Measurements from ENCODE around the gene LDHB. TPM values are rescaled to one million over a fixed set of nuclear protein-coding genes. Genes with fewer than 3 reads are reported as not detected.
"Not testable (repeated sequence)": the region's sequence is repeated elsewhere in the genome, so short reads cannot be mapped to it uniquely, and the experiment has no call there.

Gene LDHB
- total RNA-seq, 1 donor from 2014 or later = 775 TPM

DNA sequence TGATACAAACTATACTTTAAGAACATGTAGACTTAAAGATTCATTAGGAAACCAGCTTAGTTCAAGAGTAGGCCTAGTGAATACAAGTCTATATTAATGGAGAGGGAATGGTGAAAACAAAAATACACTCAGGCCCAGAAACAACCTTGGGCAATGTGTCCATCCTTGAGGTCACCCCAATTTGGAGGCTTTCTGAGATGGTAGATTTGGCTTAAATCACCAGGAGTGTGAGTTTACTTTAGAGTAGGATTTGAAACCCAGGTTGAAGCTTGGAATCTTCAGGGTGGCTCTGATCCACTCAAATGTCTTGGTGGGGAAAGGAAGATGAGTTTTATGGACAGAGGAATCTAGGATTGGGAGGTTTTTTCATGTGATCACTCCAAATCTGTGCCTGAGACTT, 10.5 kb downstream of the LDHB start:
- H3K4me1 ChIP-seq (ENCODE audit: insufficient read depth, low read length) = no peaks in the 10 kb centered on the region
- peaks cover 64% of the 10 kb centered on the region for H3K79me2 ChIP-seq (ENCODE audit: insufficient read depth, low read length)
- H3K36me3 ChIP-seq (ENCODE audit: insufficient read depth, low read length) = peaks cover 74% of the 10 kb centered on the region
- no peak overlapping the region for H3K27ac ChIP-seq (ENCODE audit: low read depth, low read length)
- H3K4me3 Mint-ChIP-seq (ENCODE audit: unreplicated experiment) = no peak overlapping the region
- no peak overlapping the region for H2AFZ ChIP-seq (ENCODE audit: low read depth, low read length)
- DNase-seq (ENCODE audit: low read depth) (no peak), FAIRE-seq (no peak)
- peaks cover 42% of the 10 kb centered on the region for H4K20me1 ChIP-seq (ENCODE audit: insufficient read depth, low read length)
- no peaks in the 10 kb centered on the region for H3K9me3 ChIP-seq (ENCODE audit: insufficient read depth, low read depth, low read length)
- H3K4me2 ChIP-seq (ENCODE audit: low read length) = no peak overlapping the region
- H3K9me3 Mint-ChIP-seq (ENCODE audit: unreplicated experiment) = no peaks in the 10 kb centered on the region
- no peaks in the 10 kb centered on the region for H3K27me3 Mint-ChIP-seq (ENCODE audit: low read depth, unreplicated experiment)
- peaks cover 19% of the 10 kb centered on the region for H3K36me3 Mint-ChIP-seq (ENCODE audit: low read depth, unreplicated experiment)
- no peak overlapping the region for H3K27ac Mint-ChIP-seq (ENCODE audit: unreplicated experiment)
- no peaks in the 10 kb centered on the region for H3K27me3 ChIP-seq (ENCODE audit: insufficient read depth, low read length)
- no peak for TF ChIP-seq CTCF (IDR thresholded peaks at IDR 0.05; ENCODE audit: insufficient read depth, low read depth, low read length)
- TF ChIP-seq EZH2 (IDR thresholded peaks at IDR 0.05; ENCODE audit: insufficient read depth, low read length) = no peak
- peaks cover 23% of the 10 kb centered on the region for H3K4me1 Mint-ChIP-seq (ENCODE audit: low read depth, unreplicated experiment)
- H3K4me3 ChIP-seq (ENCODE audit: insufficient read depth, low read depth, low read length) = no peak overlapping the region
- no peak overlapping the region for H3K9ac ChIP-seq (ENCODE audit: low read length)

DNA sequence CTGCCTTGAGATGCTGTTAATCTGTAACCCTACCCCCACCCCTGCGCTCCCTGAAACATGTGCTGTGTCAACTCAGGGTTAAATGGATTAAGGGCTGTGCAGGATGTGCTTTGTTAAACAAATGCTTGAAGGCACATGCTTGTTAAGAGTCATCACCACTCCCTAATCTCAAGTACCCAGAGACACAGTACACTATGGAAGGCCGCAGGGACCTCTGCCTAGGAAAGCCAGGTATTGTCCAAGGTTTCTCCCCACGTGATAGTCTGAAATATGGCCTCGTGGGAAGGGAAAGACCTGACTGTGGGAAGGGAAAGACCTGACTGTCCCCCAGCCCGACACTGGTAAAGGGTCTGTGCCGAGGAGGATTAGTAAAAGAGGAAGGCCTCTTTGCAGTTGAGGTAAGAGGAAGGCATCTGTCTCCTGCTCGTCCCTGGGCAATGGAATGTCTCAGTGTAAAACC, 12.6 kb downstream of the LDHB start:
- not testable (repeated sequence) for H3K27ac ChIP-seq (ENCODE audit: low read depth, low read length); FAIRE-seq; H3K4me1 ChIP-seq (ENCODE audit: insufficient read depth, low read length); H3K9me3 Mint-ChIP-seq (ENCODE audit: unreplicated experiment); H3K4me3 Mint-ChIP-seq (ENCODE audit: unreplicated experiment); H3K9ac ChIP-seq (ENCODE audit: low read length); H3K27me3 Mint-ChIP-seq (ENCODE audit: low read depth, unreplicated experiment); H3K27me3 ChIP-seq (ENCODE audit: insufficient read depth, low read length); H3K4me3 ChIP-seq (ENCODE audit: insufficient read depth, low read depth, low read length); H3K9me3 ChIP-seq (ENCODE audit: insufficient read depth, low read depth, low read length); H2AFZ ChIP-seq (ENCODE audit: low read depth, low read length); H3K4me2 ChIP-seq (ENCODE audit: low read length)
- peaks cover 36% of the 10 kb centered on the region for H4K20me1 ChIP-seq (ENCODE audit: insufficient read depth, low read length)
- peak; percentile 11 for DNase-seq (ENCODE audit: low read depth)
- Mint-ChIP-seq H3K27ac (ENCODE audit: unreplicated experiment) (peak overlapping the region; percentile 47), H3K36me3 (ENCODE audit: low read depth, unreplicated experiment) (peaks cover 20% of the 10 kb centered on the region), H3K4me1 (ENCODE audit: low read depth, unreplicated experiment) (peaks cover 18% of the 10 kb centered on the region)
- peaks cover 62% of the 10 kb centered on the region for H3K79me2 ChIP-seq (ENCODE audit: insufficient read depth, low read length)
- peaks cover 77% of the 10 kb centered on the region for H3K36me3 ChIP-seq (ENCODE audit: insufficient read depth, low read length)

GRCh38 chr12:21644516-21644915, 13.1 kb downstream of the LDHB start:
- Histone ChIP-seq H3K9ac (ENCODE audit: low read length) (no peak overlapping the region), H4K20me1 (ENCODE audit: insufficient read depth, low read length) (peaks cover 36% of the 10 kb centered on the region), H3K4me3 (ENCODE audit: insufficient read depth, low read depth, low read length) (no peak overlapping the region), H3K9me3 (ENCODE audit: insufficient read depth, low read depth, low read length) (no peaks in the 10 kb centered on the region), H3K4me2 (ENCODE audit: low read length) (no peak overlapping the region), H3K27me3 (ENCODE audit: insufficient read depth, low read length) (no peaks in the 10 kb centered on the region), H3K27ac (ENCODE audit: low read depth, low read length) (no peak overlapping the region), H3K79me2 (ENCODE audit: insufficient read depth, low read length) (peaks cover 62% of the 10 kb centered on the region), H3K36me3 (ENCODE audit: insufficient read depth, low read length) (peaks cover 77% of the 10 kb centered on the region), H2AFZ (ENCODE audit: low read depth, low read length) (no peak overlapping the region), H3K4me1 (ENCODE audit: insufficient read depth, low read length) (no peaks in the 10 kb centered on the region)
- peaks cover 18% of the 10 kb centered on the region for H3K4me1 Mint-ChIP-seq (ENCODE audit: low read depth, unreplicated experiment)
- no peaks in the 10 kb centered on the region for H3K9me3 Mint-ChIP-seq (ENCODE audit: unreplicated experiment)
- no peak overlapping the region for H3K27ac Mint-ChIP-seq (ENCODE audit: unreplicated experiment)
- H3K4me3 Mint-ChIP-seq (ENCODE audit: unreplicated experiment) = no peak overlapping the region
- no peak for TF ChIP-seq CTCF (IDR thresholded peaks at IDR 0.05; ENCODE audit: insufficient read depth, low read depth, low read length)
- TF ChIP-seq EZH2 (IDR thresholded peaks at IDR 0.05; ENCODE audit: insufficient read depth, low read length) = no peak
- no peak for FAIRE-seq
- H3K27me3 Mint-ChIP-seq (ENCODE audit: low read depth, unreplicated experiment) = no peaks in the 10 kb centered on the region
- peaks cover 20% of the 10 kb centered on the region for H3K36me3 Mint-ChIP-seq (ENCODE audit: low read depth, unreplicated experiment)
- DNase-seq (ENCODE audit: low read depth) = no peak

Data from astrocyte (in vitro differentiated cells and primary cell).